Activated B cell treated with CpG ODN at 0.5 μM for 24 hours (primary cell): Measurements from ENCODE around the gene DLEC1. TPM values are rescaled to one million over a fixed set of nuclear protein-coding genes. Genes with fewer than 3 reads are reported as not detected.
A peak's percentile ranks its signal among the peaks of the same experiment; 100 is the strongest.

ENCODE experiments used
- ATAC-seq: fragments of 200-7000 bp; cut with Tn5 transposase; one replicate; pipeline ENCODE4 v1.10.0; 2021; ENCODE audit warnings: low read depth, mild to moderate bottlenecking, moderate library complexity
- CTCF ChIA-PET: fragments of 350-600 bp; sonication (Branson Sonifier 250); formaldehyde crosslinking; loops from one replicate; lab custom pipeline; 2021; ENCODE audit warnings: antibody characterized with exemption; lab: Charles Lee
- POLR2A ChIA-PET: fragments of 350-600 bp; sonication (Branson Sonifier 250); formaldehyde crosslinking; loops from one replicate; lab custom pipeline; 2021; ENCODE audit warnings: antibody characterized with exemption; lab: Charles Lee
- DNase-seq: peaks from one replicate; pipeline ENCODE4 v3.0.0; 2022
- H3K27ac Mint-ChIP-seq: one replicate; pipeline ENCODE4 v1.8.0; 2020; ENCODE audit warnings: mixed read lengths
- H3K27me3 Mint-ChIP-seq: one replicate; pipeline ENCODE4 v1.8.0; 2021; ENCODE audit warnings: mixed read lengths
- H3K36me3 Mint-ChIP-seq: one replicate; pipeline ENCODE4 v1.8.0; 2021; ENCODE audit warnings: low read depth, mixed read lengths
- H3K4me1 Mint-ChIP-seq: one replicate; pipeline ENCODE4 v1.8.0; 2021; ENCODE audit warnings: mixed read lengths
- H3K4me3 Mint-ChIP-seq: one replicate; pipeline ENCODE4 v1.8.0; 2020; ENCODE audit warnings: mild to moderate bottlenecking, mixed read lengths
- H3K9me3 Mint-ChIP-seq: one replicate; pipeline ENCODE4 v1.8.0; 2020; ENCODE audit warnings: mixed read lengths
- CTCF ChIP-seq: fragments of 200-600 bp; IDR thresholded peaks from one replicate; pipeline ENCODE4 v1.8.0; 2022; ENCODE audit warnings: antibody characterized with exemption, mild to moderate bottlenecking
- intact Hi-C: fragments of 100-400 bp; cut with micrococcal nuclease; formaldehyde crosslinking; loops from one replicate; pipeline ENCODE4 v1.15.1; 2024
- total RNA-seq: library from RNA; stranded (reverse); gene quantifications from 2 replicates; pipeline ENCODE4 v1.2.3, GENCODE V29; 2022

The DLEC1 gene
- total RNA-seq, 1 donor from 2014 or later: 0.11 TPM

GRCh38 chr3:37992271-37993066 lies 46.5 kb upstream of the DLEC1 start:
- no peak for TF ChIP-seq CTCF
- H3K9me3 Mint-ChIP-seq: no peaks in the 10 kb centered on the region
- intact Hi-C loops: loop anchor here (1.0 kb wide), 1 partner anchor 173 kb away; the partner anchor contains the start of gene OXSR1
- DNase-seq (no peak), ATAC-seq (no peak)
- CTCF ChIA-PET: interaction anchor here (1.4 kb wide), 1 partner anchor 17 kb away, joined by 3 read pairs; no protein-coding TSS in a partner anchor
- H3K27me3 Mint-ChIP-seq: no peaks in the 10 kb centered on the region
- POLR2A ChIA-PET: interaction anchor here (0.8 kb wide), 1 partner anchor 29 kb away, joined by 3 read pairs; no protein-coding TSS in a partner anchor
- peak overlapping the region; percentile 95 for H3K27ac Mint-ChIP-seq
- H3K4me1 Mint-ChIP-seq: peaks cover 39% of the 10 kb centered on the region
- H3K36me3 Mint-ChIP-seq: peaks cover 22% of the 10 kb centered on the region
- peak overlapping the region; percentile 99 for H3K4me3 Mint-ChIP-seq

GRCh38 chr3:37993067-37993455 lies 45.9 kb upstream of the DLEC1 start:
- Mint-ChIP-seq H3K27ac (peak overlapping the region; percentile 95), H3K27me3 (no peaks in the 10 kb centered on the region), H3K9me3 (no peaks in the 10 kb centered on the region), H3K4me3 (peak overlapping the region; percentile 99), H3K4me1 (peaks cover 41% of the 10 kb centered on the region), H3K36me3 (peaks cover 22% of the 10 kb centered on the region)
- ChIA-PET POLR2A (interaction anchor here (0.8 kb wide), 1 partner anchor 29 kb away, joined by 3 read pairs; no protein-coding TSS in a partner anchor), CTCF (interaction anchor here (1.4 kb wide), 1 partner anchor 18 kb away, joined by 3 read pairs; no protein-coding TSS in a partner anchor)
- TF ChIP-seq CTCF: no peak
- intact Hi-C loops: loop anchor here (1.0 kb wide), 1 partner anchor 172 kb away; the partner anchor contains the start of gene OXSR1
- DNase-seq (no peak), ATAC-seq (no peak)

GRCh38 chr3:37993460-37993819 lies 45.6 kb upstream of the DLEC1 start:
- Mint-ChIP-seq H3K27ac (peak overlapping the region; percentile 95), H3K9me3 (no peaks in the 10 kb centered on the region), H3K4me1 (peaks cover 45% of the 10 kb centered on the region), H3K36me3 (peaks cover 22% of the 10 kb centered on the region), H3K27me3 (no peaks in the 10 kb centered on the region), H3K4me3 (peak overlapping the region; percentile 99)
- no peak for TF ChIP-seq CTCF
- ATAC-seq: no peak
- POLR2A ChIA-PET: no interaction called here
- DNase-seq: no peak
- intact Hi-C loops: loop anchor here (1.0 kb wide), 1 partner anchor 172 kb away; the partner anchor contains the start of gene OXSR1
- CTCF ChIA-PET: interaction anchor here (1.4 kb wide), 1 partner anchor 18 kb away, joined by 3 read pairs; no protein-coding TSS in a partner anchor

GRCh38 chr3:37993820-37994638 lies 45.0 kb upstream of the DLEC1 start:
- ATAC-seq: peak; percentile 51
- H3K4me3 Mint-ChIP-seq: peak overlapping the region; percentile 99
- peak; percentile 61 for DNase-seq
- intact Hi-C loops: loop anchor here (1.0 kb wide), 2 partner anchors 45 to 171 kb away; partner anchors contain the start of genes DLEC1 and OXSR1
- CTCF ChIA-PET: interaction anchor here (0.9 kb wide), 1 partner anchor 46 kb away, joined by 3 read pairs; no protein-coding TSS in a partner anchor
- no peaks in the 10 kb centered on the region for H3K9me3 Mint-ChIP-seq
- H3K27me3 Mint-ChIP-seq: no peaks in the 10 kb centered on the region
- no peak for TF ChIP-seq CTCF
- H3K27ac Mint-ChIP-seq: peak overlapping the region; percentile 95
- POLR2A ChIA-PET: interaction anchor here (1.0 to 1.1 kb wide), 3 partner anchors 45 to 502 kb away, joined by 4 to 5 read pairs (median 4); partner anchors contain the start of genes DLEC1, EXOG and MYD88
- peaks cover 49% of the 10 kb centered on the region for H3K4me1 Mint-ChIP-seq
- peaks cover 22% of the 10 kb centered on the region for H3K36me3 Mint-ChIP-seq
